Panc1 (cell line): ENCODE data around the gene LILRB2. TPM values are rescaled to one million over a fixed set of nuclear protein-coding genes. Genes with fewer than 3 reads are reported as not detected.

Source experiments
- ATAC-seq: fragments of 200-7000 bp; cut with Tn5 transposase; 2 replicates; pipeline ENCODE4 v1.9.1; 2020; ENCODE audit warnings: mild to moderate bottlenecking, moderate library complexity
- BruUV-seq: library from RNA; stranded (reverse); fragments of 400-500 nt; replicated peaks from 2 replicates; lab custom pipeline; 2021; lab: Mats Ljungman, UMichigan
- CTCF ChIA-PET: fragments of 300-600 bp; sonication (Branson Sonifier 250); formaldehyde crosslinking; loops from one replicate; lab custom pipeline; 2022; ENCODE audit warnings: antibody characterized with exemption; lab: Charles Lee
- POLR2A ChIA-PET: fragments of 300-600 bp; sonication (Branson Sonifier 250); formaldehyde crosslinking; loops from one replicate; lab custom pipeline; 2022; ENCODE audit warnings: antibody characterized with exemption; lab: Charles Lee
- DNase-seq: peaks from one replicate; pipeline ENCODE4 v3.0.0-alpha.2; 2010; ENCODE audit warnings: low read depth, low spot score
- H3K27ac ChIP-seq: 2 replicates; pipeline ENCODE4 v1.5.1; 2011; ENCODE audit warnings: mild to moderate bottlenecking, low read length, inconsistent platforms
- H3K27me3 ChIP-seq: fragments of 200-500 bp; sonication (Bioruptor generic); 2 replicates; pipeline ENCODE4 v1.6.0; 2014; ENCODE audit warnings: low read length, inconsistent platforms; ENCODE audit not compliant: control insufficient read depth, insufficient read depth
- H3K36me3 ChIP-seq: fragments of 200-500 bp; sonication (Bioruptor generic); 2 replicates; pipeline ENCODE4 v1.5.1; 2014; ENCODE audit warnings: inconsistent platforms, mild to moderate bottlenecking, low read length, moderate library complexity; ENCODE audit not compliant: control insufficient read depth, insufficient read depth
- H3K4me1 ChIP-seq: 2 replicates; pipeline ENCODE4 v1.5.1; 2011; ENCODE audit warnings: inconsistent platforms, mild to moderate bottlenecking, low read length, moderate library complexity; ENCODE audit not compliant: control insufficient read depth, insufficient read depth
- H3K4me3 ChIP-seq, 2 experiments: 2 replicates each; pipeline ENCODE4 v1.5.1; 2011 to 2012; ENCODE audit warnings: low read depth in 2 of 2, low read length in 2 of 2, mild to moderate bottlenecking in 2 of 2, inconsistent platforms in 1 of 2, moderate library complexity in 1 of 2
- H3K9me3 ChIP-seq: fragments of 200-500 bp; sonication (Bioruptor generic); 2 replicates; pipeline ENCODE4 v1.5.1; 2014; ENCODE audit warnings: low read depth, mild to moderate bottlenecking, inconsistent platforms, low read length, moderate library complexity; ENCODE audit not compliant: control insufficient read depth, insufficient read depth
- POLR2AphosphoS5 ChIP-seq: IDR thresholded peaks from 2 replicates; pipeline ENCODE4 v1.6.1; 2012; ENCODE audit warnings: mild to moderate bottlenecking, low read depth, low read length, moderate library complexity
- REST ChIP-seq, 2 experiments: IDR thresholded peaks; 2 replicates each; pipeline ENCODE4 v1.6.1; 2011 to 2012; ENCODE audit warnings: low read depth in 2 of 2, control low read depth in 1 of 2, low read length in 1 of 2, mild to moderate bottlenecking in 1 of 2, moderate library complexity in 1 of 2; ENCODE audit not compliant: insufficient read depth in 1 of 2
- SIN3A ChIP-seq: IDR thresholded peaks from 2 replicates; pipeline ENCODE4 v1.6.1; 2012; ENCODE audit warnings: low read depth, mild to moderate bottlenecking, low read length, moderate library complexity, borderline replicate concordance; ENCODE audit not compliant: insufficient read depth
- TCF7L2 ChIP-seq: IDR thresholded peaks from 2 replicates; pipeline ENCODE4 v1.6.1; 2011; ENCODE audit warnings: mild to moderate bottlenecking, low read depth, low read length, inconsistent platforms
- in situ Hi-C: cut with HindIII; loops from 2 replicates; pipeline ENCODE4 v1.10.0; 2016; ENCODE audit warnings: low sequenced_read_pairs, low pct_unique_long_range_greater_than_20kb
- intact Hi-C: fragments of 100-400 bp; cut with micrococcal nuclease; formaldehyde crosslinking; loops from one replicate; pipeline ENCODE4 v1.10.0; 2022; ENCODE audit not compliant: unreplicated experiment
- total RNA-seq: library from RNA; stranded (reverse); gene quantifications from one replicate; pipeline ENCODE4 v1.2.1, GENCODE V29; 2021; ENCODE audit not compliant: unreplicated experiment
- TF ChIP-seq, protein P1 (sequence below): fragments of 450-650 bp; IDR thresholded peaks from 2 replicates; pipeline ENCODE4 v1.5.1; 2017; ENCODE audit warnings: mild to moderate bottlenecking

LILRB2 gene
- total RNA-seq, 1 experiment from 2014 or later = not detected

GRCh38 chr19:54311486-54311885 lies 30.6 kb upstream of the LILRB2 start:
- in situ Hi-C loops (no loop called here), intact Hi-C loops (no loop called here)
- no peaks in the 10 kb centered on the region for H3K4me1 ChIP-seq
- TF ChIP-seq TCF7L2 (no peak), SIN3A (no peak), REST (IDR thresholded peaks at IDR 0.05; ENCODE audit: insufficient read depth in 1 of 2, low read depth in 2 of 2, low read length in 1 of 2) (no peak), POLR2AphosphoS5 (no peak)
- TF ChIP-seq, protein P1, sequence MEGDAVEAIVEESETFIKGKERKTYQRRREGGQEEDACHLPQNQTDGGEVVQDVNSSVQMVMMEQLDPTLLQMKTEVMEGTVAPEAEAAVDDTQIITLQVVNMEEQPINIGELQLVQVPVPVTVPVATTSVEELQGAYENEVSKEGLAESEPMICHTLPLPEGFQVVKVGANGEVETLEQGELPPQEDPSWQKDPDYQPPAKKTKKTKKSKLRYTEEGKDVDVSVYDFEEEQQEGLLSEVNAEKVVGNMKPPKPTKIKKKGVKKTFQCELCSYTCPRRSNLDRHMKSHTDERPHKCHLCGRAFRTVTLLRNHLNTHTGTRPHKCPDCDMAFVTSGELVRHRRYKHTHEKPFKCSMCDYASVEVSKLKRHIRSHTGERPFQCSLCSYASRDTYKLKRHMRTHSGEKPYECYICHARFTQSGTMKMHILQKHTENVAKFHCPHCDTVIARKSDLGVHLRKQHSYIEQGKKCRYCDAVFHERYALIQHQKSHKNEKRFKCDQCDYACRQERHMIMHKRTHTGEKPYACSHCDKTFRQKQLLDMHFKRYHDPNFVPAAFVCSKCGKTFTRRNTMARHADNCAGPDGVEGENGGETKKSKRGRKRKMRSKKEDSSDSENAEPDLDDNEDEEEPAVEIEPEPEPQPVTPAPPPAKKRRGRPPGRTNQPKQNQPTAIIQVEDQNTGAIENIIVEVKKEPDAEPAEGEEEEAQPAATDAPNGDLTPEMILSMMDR = no peak
- DNase-seq (no peak), ATAC-seq (no peak)
- peaks cover 11% of the 10 kb centered on the region for H3K27me3 ChIP-seq
- no peak overlapping the region for H3K4me3 ChIP-seq
- no peaks in the 10 kb centered on the region for H3K9me3 ChIP-seq
- no peaks in the 10 kb centered on the region for H3K36me3 ChIP-seq
- ChIA-PET CTCF (no interaction called here), POLR2A (no interaction called here)
- no TSS peak for BruUV-seq
- H3K27ac ChIP-seq = no peak overlapping the region

GRCh38 chr19:54310543-54310942 lies 29.6 kb upstream of the LILRB2 start:
- CTCF ChIA-PET = no interaction called here
- no peak for TF ChIP-seq SIN3A
- TF ChIP-seq, protein P1 = no peak
- TF ChIP-seq POLR2AphosphoS5 = no peak
- TF ChIP-seq TCF7L2 = no peak
- no peak for TF ChIP-seq REST (IDR thresholded peaks at IDR 0.05; ENCODE audit: insufficient read depth in 1 of 2, low read depth in 2 of 2, low read length in 1 of 2)
- Histone ChIP-seq H3K27me3 (peaks cover 11% of the 10 kb centered on the region), H3K4me3 (no peak overlapping the region), H3K36me3 (no peaks in the 10 kb centered on the region), H3K4me1 (no peaks in the 10 kb centered on the region), H3K9me3 (no peaks in the 10 kb centered on the region), H3K27ac (no peak overlapping the region)
- in situ Hi-C loops (no loop called here), intact Hi-C loops (no loop called here)
- POLR2A ChIA-PET = no interaction called here
- ATAC-seq (no peak), DNase-seq (no peak)
- no TSS peak for BruUV-seq
